AG09319 (cell line): ENCODE results near the gene AFG1L.

Experiments used
- DNase-seq: peaks from one replicate; pipeline ENCODE4 v3.0.0-alpha.2; 2010; ENCODE audit warnings: low read depth; ENCODE audit errors: extremely low read depth
- CTCF ChIP-seq: IDR thresholded peaks from 2 replicates; pipeline ENCODE4 v1.5.1; 2011; ENCODE audit warnings: low read depth, mild to moderate bottlenecking, inconsistent platforms, low read length, moderate library complexity

The AFG1L gene

GRCh38 chr6:108550256-108550655 is 255.4 kb downstream of the AFG1L start:
- no peak for DNase-seq
- TF ChIP-seq CTCF: no peak

GRCh38 chr6:108555399-108556052 is 260.7 kb downstream of the AFG1L start:
- no peak for TF ChIP-seq CTCF

GRCh38 chr6:108556250-108556649 is 261.4 kb downstream of the AFG1L start:
- DNase-seq: no peak
- no peak for TF ChIP-seq CTCF

More at GRCh38 chr6:108555399-108556052, 260.7 kb downstream of the AFG1L start:
- DNase-seq: no peak

GRCh38 chr6:108556866-108557493 is 262.1 kb downstream of the AFG1L start:
- no peak for TF ChIP-seq CTCF
- no peak for DNase-seq

- no peak; the same call in 1 of the 2 replicates for TF ChIP-seq CTCF
- DNase-seq: no peak
Observed at GRCh38 chr6:108557494-108558371, 262.9 kb downstream of the AFG1L start.

GRCh38 chr6:108558372-108559096 is 263.7 kb downstream of the AFG1L start:
- peak; percentile 98 for DNase-seq
- TF ChIP-seq CTCF: no peak
